GM19023 (cell line): ENCODE data around the gene GPHN.
"Not testable (repeated sequence)": the region's sequence is repeated elsewhere in the genome, so short reads cannot be mapped to it uniquely, and the experiment has no call there.

Experiments
- ATAC-seq: cut with Tn5 transposase; IDR thresholded peaks from one replicate; pipeline ENCODE4 v1.9.1; 2021; ENCODE audit warnings: mild to moderate bottlenecking, moderate library complexity; ENCODE audit not compliant: unreplicated experiment

The GPHN gene

DNA sequence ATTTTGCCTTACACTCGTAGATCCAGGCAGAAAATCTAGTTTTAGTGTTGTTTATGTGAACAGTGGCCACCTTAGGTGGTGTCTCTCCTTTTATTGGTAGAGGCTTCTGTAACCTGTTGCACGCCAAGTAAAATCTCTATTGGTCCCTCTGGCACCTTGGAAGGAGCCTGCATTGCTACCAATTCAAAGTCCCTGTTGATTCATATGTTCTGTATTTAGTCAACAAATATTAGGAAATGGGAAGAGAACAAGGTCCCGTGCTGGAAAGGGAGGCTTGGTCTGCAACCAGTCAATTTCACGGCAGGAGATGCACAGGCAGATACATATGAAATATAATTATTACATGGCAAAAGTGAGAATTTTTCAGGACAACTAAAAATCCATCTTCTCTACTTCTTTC lies 6.4 kb upstream of the GPHN start:
- ATAC-seq: no peak

DNA sequence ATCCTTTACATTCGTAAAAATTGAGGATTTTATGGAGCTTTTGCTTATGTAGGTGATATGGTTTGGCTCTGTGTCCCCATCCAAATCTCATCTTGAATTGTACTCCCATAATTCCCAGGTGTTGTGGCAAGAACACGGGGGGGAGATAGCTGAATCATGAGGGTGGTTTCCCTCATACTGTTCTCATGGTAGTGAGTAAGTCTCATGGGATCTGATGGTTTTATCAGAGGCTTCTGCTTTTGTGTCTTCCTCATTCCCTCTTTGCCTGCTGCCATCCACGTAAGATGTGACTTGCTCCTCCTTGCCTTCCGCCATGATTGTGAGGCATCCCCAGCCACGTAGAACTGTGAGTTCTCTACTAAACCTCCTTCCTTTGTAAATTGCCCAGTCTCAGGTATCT lies 5.1 kb upstream of the GPHN start:
- not testable (repeated sequence) for ATAC-seq

DNA sequence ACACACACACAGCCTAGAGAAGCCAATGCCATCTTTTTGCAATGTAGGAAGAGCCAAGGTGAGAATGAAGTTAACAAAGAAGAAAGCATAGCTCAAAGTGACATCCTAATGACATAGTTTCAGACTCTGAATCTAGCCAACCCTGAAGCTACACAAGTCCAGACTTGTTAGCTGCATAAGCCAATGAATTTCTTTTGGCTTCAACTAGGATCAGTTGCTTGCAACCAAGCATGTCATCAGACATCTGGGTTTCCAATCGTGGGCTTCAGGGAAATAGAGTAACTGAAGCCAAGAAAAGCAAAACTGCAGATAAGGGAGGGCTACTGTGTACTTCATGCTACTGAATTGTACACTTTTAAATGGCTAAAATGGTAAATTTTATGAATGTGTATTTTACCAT lies 4.4 kb upstream of the GPHN start:
- ATAC-seq: no peak

DNA sequence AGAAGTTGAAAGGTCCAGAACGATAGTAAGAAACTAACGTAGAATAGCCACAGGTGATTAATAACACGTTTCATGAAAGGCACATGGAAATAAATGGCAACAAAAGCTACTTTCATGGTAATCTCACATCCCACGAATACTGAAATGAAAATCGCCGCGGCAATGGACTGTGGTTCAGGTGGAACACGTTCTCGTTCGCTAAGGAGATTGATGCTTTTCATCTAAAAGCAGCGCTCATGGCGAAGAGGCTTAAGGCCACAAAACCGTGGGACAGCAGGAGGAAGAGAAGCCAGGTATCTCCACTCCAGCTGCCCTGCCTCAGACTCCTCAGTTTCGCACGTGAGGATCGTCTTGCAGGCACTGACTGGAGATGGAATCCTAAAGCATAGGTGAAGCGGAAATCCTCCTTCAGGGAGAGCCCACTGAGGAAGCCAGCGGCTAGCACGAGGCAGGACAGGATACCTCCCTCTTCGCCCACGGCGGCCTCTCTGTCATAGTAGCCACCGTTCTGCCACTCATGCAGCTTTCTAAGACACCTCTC lies 696 bp upstream of the GPHN start:
- peak; percentile 20 for ATAC-seq

DNA sequence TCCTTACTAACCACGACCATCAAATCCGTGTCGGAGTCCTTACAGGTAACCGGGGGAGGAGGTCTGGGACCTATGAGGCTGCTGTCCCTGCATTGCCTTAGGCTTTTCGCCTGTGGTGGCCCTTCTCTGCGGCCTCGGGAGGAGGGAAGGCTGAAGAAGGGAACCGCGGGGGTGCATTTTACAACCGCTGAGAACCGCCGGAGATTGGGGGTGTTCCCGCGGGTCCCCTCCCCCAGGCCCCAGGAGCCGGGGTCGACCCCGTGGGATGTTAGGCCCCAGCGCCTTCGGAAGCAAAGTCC lies 549 bp downstream of the GPHN start:
- no peak for ATAC-seq

DNA sequence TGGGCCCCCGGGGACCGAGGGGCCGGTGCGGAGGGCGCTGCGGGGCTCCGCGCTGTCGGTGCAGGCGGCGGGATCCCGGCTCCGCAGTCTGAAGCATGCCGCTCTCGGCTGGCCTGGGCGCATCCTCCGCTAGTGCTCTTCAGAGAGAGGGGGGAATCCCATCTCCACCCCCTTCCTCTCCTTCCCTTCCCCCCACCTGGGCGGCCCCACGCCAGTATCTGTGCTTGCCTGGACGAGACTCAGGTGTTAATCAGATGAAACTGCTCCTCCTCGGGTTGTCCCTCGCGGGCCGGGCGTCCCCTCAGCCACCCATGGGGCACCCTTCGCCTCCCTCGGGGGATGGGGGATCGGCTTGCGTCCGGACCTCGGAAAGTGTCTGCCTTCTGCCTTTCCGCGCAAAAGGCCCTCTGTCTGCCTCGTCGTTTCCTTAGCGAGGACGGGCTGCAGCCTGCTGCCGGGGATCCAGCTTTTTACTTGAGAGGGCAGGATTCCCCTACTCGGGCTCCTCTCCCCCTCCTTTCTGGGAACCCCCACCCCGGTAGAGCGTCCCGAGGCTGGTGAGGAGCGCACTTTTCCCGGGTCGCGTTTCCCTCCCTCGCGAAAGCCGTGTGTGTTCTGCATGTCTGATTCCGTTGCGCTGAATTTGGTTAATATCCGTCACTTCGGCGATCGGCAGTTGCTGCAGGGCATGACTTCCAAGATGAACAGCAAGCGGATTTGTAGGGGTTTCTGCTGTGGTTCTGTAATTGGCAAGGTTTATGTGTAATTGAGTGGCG lies 1.1 kb downstream of the GPHN start:
- ATAC-seq: peak; percentile 37

DNA sequence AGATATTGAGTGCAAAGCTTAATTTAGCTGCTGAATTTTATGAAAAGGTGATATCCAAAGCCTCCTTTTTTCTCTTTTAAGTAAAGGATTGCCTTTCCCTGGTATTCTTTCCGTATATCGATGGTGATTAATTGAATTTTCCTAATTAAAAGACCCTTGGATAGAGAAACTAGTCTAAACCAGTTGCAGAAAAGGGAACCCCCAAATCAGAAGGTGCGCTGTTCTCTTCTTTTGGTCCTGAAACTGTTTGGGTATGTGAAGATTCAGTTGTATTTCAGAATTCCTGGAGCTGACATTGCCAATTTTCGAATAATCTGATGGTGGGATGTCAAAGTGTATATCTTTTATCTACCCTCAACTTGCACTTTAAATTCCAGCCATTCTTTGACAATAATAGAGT lies 1.9 kb downstream of the GPHN start:
- ATAC-seq: no peak

DNA sequence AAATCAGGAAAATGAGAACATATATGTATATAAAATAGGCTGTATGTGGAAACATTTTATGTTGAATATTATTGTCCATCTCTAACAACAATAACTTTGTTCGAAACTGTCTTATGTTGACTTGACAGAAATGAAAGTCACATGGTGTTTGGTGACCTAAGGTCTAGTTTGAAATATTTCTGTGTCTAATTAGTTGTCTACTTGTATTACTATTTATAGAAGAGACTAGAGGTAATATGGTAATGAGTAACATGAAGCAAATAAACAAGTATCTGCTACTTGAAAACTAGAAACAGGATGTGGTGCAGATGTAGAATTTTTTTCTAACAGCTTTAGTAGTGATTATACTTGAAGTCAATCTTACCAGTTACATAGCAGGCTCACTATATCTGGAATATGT lies 3.9 kb downstream of the GPHN start:
- no peak for ATAC-seq

DNA sequence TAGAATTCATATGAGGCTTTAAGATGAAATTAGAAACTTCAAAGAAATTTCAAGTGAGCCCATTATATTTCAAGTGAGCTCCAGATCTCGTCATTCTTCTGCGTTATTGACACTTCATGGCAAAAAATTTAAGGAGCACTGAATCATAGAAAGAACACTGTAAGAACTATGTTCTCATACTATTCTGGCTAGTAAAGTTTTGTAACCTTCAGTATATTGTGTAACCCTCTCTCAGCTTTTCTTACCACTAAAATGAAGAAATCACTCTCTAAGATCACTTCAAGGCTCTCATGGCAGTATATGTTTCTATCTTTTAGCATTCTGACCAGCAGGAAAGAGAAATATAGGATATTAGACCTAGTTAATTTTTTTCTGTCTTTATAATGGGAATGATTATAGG lies 6.3 kb downstream of the GPHN start:
- ATAC-seq: no peak

DNA sequence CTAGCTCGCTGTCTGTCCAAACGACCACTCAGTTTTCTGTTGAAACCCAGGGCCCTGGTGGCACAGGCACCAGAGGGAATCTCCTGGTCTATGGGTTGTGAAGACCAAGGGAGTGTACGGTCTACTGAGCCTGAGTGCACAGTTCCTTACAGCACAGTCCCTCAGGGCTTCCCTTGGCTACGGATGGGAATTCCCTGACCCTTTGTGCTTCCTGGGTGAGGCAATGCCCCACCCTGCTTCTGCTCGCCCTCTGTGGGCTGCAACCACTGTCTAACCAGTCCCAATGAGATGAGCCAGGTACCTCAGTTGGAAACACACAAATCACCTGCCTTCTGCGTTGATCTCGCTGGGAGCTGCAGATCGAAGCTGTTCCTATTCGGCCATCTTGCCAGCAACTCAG lies 22.6 kb downstream of the GPHN start:
- ATAC-seq: no peak

DNA sequence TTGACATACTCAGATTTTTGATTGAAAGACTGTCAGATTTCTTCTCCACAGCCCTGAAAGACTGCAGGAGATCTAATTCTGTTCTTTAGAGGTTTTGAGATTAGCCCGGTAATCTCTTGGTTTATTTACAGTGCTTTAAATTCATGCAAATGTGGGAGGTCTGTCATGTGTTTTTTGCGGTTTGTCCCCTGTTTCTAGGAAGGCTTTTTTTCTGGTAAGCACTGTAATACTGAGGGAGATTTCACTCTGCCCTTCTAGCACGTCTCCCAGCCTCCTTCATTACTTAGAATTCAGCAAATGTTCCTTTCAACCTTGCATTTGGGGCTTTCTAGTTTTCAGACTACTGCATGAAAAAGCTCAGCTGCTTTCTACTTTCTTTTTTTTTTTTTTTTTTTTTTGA lies 31.1 kb downstream of the GPHN start:
- ATAC-seq: no peak

DNA sequence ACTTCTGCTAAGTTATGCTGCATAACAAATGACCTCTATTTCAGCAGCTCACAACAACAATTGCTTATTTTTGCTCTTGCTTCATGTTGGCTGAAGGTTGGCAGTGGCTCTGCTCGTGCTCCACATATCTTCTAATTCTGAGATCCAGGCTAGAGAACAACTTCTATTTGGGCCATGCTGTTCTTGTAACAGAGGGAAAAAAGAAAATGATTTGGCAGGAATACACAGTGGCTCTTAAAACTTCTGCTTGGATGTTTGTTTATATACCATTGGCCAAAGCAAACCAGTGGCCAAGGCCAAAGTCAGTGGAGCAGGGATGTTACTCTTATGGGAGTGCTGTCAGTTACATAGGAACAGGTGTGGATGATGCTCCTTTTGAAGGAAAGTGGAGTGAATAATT lies 32.1 kb downstream of the GPHN start:
- ATAC-seq: no peak

DNA sequence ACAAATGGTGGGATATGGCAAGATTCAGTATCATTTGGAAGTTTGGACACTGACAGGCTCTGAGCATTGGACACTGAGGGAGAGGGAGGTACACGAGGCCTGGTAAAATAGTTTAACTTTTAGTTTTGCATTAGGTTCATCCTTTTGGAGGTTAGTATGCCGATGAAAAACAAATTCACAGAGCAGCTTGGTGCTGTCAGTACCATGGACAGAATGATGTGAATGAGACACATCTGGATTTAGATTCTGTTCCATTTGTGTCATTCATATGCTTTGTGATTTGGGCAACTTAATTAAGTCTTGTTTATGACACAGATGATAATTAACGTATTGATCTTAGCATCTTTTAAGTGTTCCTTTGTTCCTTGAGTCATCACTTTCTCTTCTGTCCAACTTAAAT lies 33.7 kb downstream of the GPHN start:
- ATAC-seq: no peak

DNA sequence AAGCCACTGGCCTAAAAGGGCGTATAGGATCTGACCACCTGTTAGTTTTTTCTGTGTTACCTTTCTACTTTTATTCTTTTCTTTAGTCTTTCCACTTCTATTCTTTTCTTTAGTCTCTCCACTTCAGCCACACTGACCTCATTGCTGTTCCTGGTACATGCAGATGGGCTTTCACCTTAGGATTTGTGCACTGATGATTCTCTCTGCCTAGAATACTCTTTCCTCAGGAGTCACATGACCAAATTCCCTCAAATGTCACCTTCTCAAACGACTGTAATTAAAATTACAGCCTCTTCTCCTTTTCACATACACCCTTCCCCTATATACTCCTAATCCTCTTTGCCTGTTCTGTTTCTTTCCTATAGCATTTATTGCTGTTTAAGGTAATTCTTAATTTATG lies 36.0 kb downstream of the GPHN start:
- ATAC-seq: no peak

DNA sequence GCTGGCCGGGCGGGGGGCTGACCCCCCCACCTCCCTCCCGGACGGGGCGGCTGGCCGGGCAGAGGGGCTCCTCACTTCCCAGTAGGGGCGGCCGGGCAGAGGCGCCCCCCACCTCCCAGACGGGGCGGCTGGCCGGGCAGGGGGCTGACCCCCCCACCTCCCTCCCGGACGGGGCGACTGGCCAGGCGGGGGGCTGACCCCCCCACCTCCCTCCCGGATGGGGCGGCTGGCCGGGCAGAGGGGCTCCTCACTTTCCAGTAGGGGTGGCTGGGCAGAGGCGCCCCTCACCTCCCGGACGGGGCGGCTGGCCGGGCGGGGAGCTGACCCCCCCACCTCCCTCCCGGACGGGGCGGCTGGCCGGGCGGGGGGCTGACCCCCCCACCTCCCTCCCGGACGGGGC lies 37.2 kb downstream of the GPHN start:
- not testable (repeated sequence) for ATAC-seq

DNA sequence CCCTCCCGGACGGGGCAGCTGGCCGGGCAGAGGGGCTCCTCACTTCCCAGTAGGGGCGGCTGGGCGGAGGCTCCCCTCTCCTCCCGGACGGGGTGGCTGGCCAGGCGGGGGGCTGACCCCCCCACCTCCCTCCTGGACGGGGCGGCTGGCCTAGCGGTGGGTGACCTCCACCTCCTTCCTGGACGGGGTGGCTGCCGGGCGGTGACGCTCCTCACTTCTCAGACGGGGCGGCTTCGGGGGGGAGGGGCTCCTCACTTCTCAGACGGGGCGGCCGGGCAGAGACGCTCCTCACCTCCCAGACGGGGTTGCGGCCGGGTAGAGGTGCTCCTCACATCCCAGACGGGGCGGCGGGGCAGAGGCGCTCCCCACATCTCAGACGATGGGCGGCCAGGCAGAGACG lies 37.8 kb downstream of the GPHN start:
- not testable (repeated sequence) for ATAC-seq

DNA sequence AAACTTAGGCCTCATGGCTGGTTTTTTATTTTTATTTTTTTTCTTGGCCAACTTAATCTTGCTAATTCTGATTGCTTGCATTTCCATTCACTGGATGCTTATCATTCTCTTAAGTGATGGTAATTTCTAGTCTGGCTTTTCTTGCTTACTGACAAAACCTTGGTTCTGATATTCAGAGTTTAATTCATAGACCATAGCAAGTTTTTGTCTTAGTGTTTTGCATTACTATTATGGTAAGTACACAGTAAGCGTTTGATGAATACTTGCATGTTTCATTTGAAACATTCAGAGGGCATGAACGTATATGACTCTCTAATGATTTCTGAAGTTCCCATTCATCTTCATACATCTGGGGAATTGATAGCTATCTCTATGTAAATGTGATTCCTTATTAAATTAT lies 55.8 kb downstream of the GPHN start:
- ATAC-seq: no peak

DNA sequence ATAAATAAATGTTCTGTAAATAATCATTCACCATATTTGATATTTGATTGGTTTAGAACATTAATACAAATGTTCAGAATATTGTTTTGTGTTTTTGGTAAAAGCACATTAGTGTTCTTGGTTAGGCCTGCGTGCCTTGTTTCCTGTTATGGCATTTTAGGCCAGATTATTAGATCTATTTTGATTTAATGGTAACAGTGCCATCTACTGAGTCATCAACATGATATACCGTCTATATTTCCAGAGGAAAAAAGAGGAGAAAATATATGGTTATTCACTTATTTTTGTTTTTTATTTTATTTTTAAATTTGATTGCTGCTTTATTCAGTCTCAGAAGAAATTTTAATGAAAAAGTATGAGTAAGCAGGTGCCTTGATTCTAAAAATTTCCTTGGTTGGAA lies 60.3 kb downstream of the GPHN start:
- ATAC-seq: no peak

DNA sequence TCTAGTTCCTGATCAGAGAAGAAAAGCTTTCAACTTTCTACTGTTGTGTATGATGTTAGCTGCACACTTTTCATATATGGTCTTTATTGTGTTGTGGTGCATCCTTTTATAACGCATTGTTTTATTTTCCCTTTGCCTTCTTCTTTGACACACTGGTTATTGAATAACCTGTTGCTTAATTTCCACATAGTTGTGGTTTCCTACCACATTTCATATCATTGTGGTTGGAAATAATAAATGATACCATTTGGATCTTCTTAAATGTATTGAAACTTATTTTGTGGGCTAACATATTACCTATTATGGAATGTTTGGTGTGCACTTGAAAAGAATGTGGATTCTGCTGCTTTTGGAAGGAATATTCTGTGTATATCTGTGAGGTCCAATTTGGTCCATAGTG lies 64.9 kb downstream of the GPHN start:
- ATAC-seq: no peak

DNA sequence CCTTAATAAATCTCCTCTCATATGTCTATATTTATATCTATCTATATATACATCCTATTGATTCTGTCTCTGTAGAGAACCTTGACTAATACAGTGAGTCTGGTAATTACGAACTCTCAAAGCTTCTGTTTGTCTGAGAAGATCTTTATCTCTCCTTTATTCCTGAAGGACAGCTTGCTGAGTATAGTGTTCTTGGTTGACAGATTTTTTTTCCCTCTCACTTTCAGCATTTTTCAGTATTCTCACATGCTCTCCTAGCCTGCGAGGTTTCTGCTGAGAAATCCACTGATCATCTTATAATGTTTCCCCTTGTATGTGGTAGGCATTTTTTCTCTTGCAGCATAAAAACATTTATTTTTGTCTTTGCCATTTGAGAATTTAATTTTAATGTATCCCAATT lies 67.1 kb downstream of the GPHN start:
- ATAC-seq: no peak

DNA sequence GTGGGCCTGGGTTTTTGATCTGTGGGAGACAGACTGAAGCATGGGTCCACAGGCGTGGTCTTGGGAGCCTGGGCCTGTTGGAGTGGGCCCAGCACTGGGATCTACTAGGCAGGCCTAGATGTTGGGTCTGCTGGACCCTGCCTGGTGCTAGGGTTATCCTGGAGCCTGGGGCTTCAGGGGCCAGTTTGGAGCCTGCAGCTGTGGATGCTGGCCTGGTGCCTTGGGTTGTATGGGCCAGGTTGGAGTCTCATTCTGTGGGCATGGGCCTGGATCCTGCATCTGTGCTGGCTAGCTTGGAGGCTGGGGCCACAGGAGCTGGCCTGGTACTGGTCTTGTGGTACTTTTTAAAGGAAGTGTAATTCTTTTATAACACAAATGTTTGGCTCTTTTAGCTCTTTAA lies 68.0 kb downstream of the GPHN start:
- ATAC-seq: no peak

DNA sequence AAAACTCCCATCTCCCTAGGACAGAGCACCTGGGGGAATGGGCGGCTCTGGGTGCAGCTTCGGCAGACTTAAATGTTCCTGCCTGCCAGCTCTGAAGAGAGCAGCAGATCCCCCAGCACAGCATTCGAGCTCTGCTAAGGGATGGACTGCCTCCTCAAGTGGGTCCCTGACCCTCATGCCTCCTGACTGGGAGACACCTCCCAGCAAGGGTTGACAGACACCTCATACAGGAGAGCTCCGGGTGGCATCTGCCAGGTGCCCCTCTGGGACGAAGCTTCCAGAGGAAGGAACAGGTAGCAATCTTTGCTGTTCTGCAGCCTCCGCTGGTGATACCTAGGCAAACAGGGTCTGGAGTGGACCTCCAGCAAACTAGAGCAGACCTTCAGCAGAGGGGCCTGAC lies 79.8 kb downstream of the GPHN start:
- not testable (repeated sequence) for ATAC-seq

DNA sequence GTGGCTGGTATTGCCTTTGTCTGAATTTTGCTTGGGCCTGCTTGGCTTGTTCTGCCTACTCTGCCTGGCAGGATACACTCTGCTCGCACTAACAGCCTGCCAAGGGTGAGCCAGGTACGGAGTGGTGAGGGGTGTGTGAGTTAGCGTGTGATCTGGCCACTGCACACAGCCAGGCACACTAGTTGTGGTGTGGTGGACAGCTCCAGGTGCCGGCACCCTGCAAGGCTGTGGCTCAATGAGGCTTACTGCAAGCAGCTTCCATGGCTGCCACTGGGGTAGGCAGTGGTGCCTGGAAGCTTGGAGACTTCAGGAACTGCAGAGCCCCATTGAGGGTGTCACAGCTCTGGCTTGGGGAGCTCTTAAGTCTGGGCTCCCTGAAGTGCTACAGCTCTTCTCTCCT lies 87.4 kb downstream of the GPHN start:
- no peak for ATAC-seq
